HG03280 (cell line): ENCODE results near the gene SNRNP35.
"Not testable (repeated sequence)": the region's sequence is repeated elsewhere in the genome, so short reads cannot be mapped to it uniquely, and the experiment has no call there.

Experiments
- ATAC-seq: cut with Tn5 transposase; IDR thresholded peaks from one replicate; pipeline ENCODE4 v1.9.1; 2021; ENCODE audit warnings: mild to moderate bottlenecking, moderate library complexity; ENCODE audit not compliant: unreplicated experiment

SNRNP35 gene

GRCh38 chr12:123487428-123487827, 29.5 kb downstream of the SNRNP35 start:
- no peak for ATAC-seq

- no peak for ATAC-seq
Measured at GRCh38 chr12:123488539-123489230, 30.7 kb downstream of the SNRNP35 start.

GRCh38 chr12:123489580-123489979, 31.6 kb downstream of the SNRNP35 start:
- ATAC-seq, result no peak

- no peak for ATAC-seq
Measured at GRCh38 chr12:123490089-123490488, 32.1 kb downstream of the SNRNP35 start.

- no peak for ATAC-seq
Measured at GRCh38 chr12:123491056-123491455, 33.1 kb downstream of the SNRNP35 start.

GRCh38 chr12:123491481-123491880, 33.5 kb downstream of the SNRNP35 start:
- no peak for ATAC-seq

GRCh38 chr12:123492339-123493039, 34.5 kb downstream of the SNRNP35 start:
- not testable (repeated sequence) for ATAC-seq

- no peak for ATAC-seq
Measured at GRCh38 chr12:123494124-123494851, 36.3 kb downstream of the SNRNP35 start.

- no peak for ATAC-seq
Measured at GRCh38 chr12:123497065-123497464, 39.1 kb downstream of the SNRNP35 start.

- no peak for ATAC-seq
Measured at GRCh38 chr12:123498126-123498825, 40.3 kb downstream of the SNRNP35 start.

GRCh38 chr12:123499332-123499731, 41.4 kb downstream of the SNRNP35 start:
- no peak for ATAC-seq

GRCh38 chr12:123502163-123502704, 44.3 kb downstream of the SNRNP35 start:
- no peak for ATAC-seq

GRCh38 chr12:123506059-123506842, 48.3 kb downstream of the SNRNP35 start:
- no peak for ATAC-seq

- no peak for ATAC-seq
Measured at GRCh38 chr12:123506843-123507236, 48.9 kb downstream of the SNRNP35 start.

GRCh38 chr12:123512838-123513665, 55.1 kb downstream of the SNRNP35 start:
- no peak for ATAC-seq

GRCh38 chr12:123513805-123514204, 55.9 kb downstream of the SNRNP35 start:
- no peak for ATAC-seq

GRCh38 chr12:123514582-123515221, 56.8 kb downstream of the SNRNP35 start:
- ATAC-seq, result not testable (repeated sequence)

- no peak for ATAC-seq
Measured at GRCh38 chr12:123516216-123516780, 58.4 kb downstream of the SNRNP35 start.
